GM12878 (cell line): ENCODE measurements around the gene DIP2C. TPM values are rescaled to one million over a fixed set of nuclear protein-coding genes. Genes with fewer than 3 reads are reported as not detected.

ENCODE experiments used
- ATAC-seq: fragments of 200-7000 bp; cut with Tn5 transposase; 3 replicates; pipeline ENCODE4 v1.9.1; 2020; ENCODE audit warnings: mild to moderate bottlenecking, moderate library complexity
- BruUV-seq: library from RNA; stranded (reverse); fragments of 400-500 nt; replicated peaks from 2 replicates; lab custom pipeline; 2021; lab: Mats Ljungman, UMichigan
- CTCF ChIA-PET: fragments of 300-600 bp; sonication (Branson Sonifier 250); formaldehyde crosslinking; extraction: SDS; loops from one replicate; lab custom pipeline; 2021; ENCODE audit warnings: inconsistent platforms; lab: Yijun Ruan, JAX
- POLR2A ChIA-PET: fragments of 350-600 bp; formaldehyde crosslinking; extraction: SDS; loops from one replicate; lab custom pipeline; 2021; ENCODE audit warnings: inconsistent platforms; lab: Charles Lee
- RAD21 ChIA-PET: fragments of 300-600 bp; sonication (Branson Sonifier 250); formaldehyde crosslinking; loops from one replicate; lab custom pipeline; 2023; ENCODE audit warnings: antibody characterized with exemption; ENCODE audit not compliant: unreplicated experiment; lab: Charles Lee
- SMC1A ChIA-PET: fragments of 300-600 bp; sonication (Branson Sonifier 250); formaldehyde crosslinking; loops from one replicate; lab custom pipeline; 2023; ENCODE audit not compliant: unreplicated experiment, uncharacterized antibody; lab: Charles Lee
- DNase-seq: peaks from one replicate; pipeline ENCODE4 v3.0.0-alpha.2; 2011; ENCODE audit warnings: low read depth, low spot score
- FAIRE-seq: peaks from 3 replicates; lab custom pipeline; 2011; peaks lifted over from hg19 to GRCh38; lab: Jason Lieb, UNC
- H2AFZ ChIP-seq: 2 replicates; pipeline ENCODE4 v1.6.0; 2011; ENCODE audit warnings: low read depth, low read length, control low read depth; ENCODE audit not compliant: control insufficient read depth
- H3K27ac ChIP-seq: 2 replicates; pipeline ENCODE4 v1.5.1; 2011; ENCODE audit warnings: control low read depth; ENCODE audit not compliant: control insufficient read depth, insufficient read depth
- H3K27me3 ChIP-seq, 2 experiments: replicated peaks in 1 of 2; 2 replicates each; pipeline versions ENCODE4 v1.6.0 to v1.6.1; 2011; ENCODE audit warnings: low read length in 1 of 2; ENCODE audit not compliant: control insufficient read depth in 2 of 2, insufficient read depth in 2 of 2
- H3K36me3 ChIP-seq, 2 experiments: 2 replicates each; pipeline ENCODE4 v1.5.1; 2011; ENCODE audit warnings: low read length in 1 of 2; ENCODE audit not compliant: control insufficient read depth in 2 of 2, insufficient read depth in 2 of 2
- H3K4me1 ChIP-seq: 2 replicates; pipeline ENCODE4 v1.6.1; 2011; ENCODE audit warnings: mild to moderate bottlenecking, low read length, moderate library complexity, mixed read lengths; ENCODE audit not compliant: control insufficient read depth, insufficient read depth
- H3K4me2 ChIP-seq: 2 replicates; pipeline ENCODE4 v1.6.0; 2011; ENCODE audit warnings: control low read depth; ENCODE audit not compliant: control insufficient read depth, insufficient read depth
- H3K4me3 ChIP-seq: fragments of 200-600 bp; sonication (generic); 2 replicates; pipeline ENCODE4 v1.5.1; 2016
- H3K79me2 ChIP-seq: 2 replicates; pipeline ENCODE4 v1.6.0; 2011; ENCODE audit warnings: low read length; ENCODE audit not compliant: control insufficient read depth, insufficient read depth
- H3K9ac ChIP-seq: 2 replicates; pipeline ENCODE4 v1.8.0; 2011; ENCODE audit warnings: low read length, control low read depth, mixed read lengths; ENCODE audit not compliant: control insufficient read depth, insufficient read depth
- H3K9me3 ChIP-seq: replicated peaks from 3 replicates; pipeline ENCODE4 v1.5.1; 2011; ENCODE audit warnings: mild to moderate bottlenecking, low read length; ENCODE audit not compliant: control insufficient read depth, insufficient read depth
- H4K20me1 ChIP-seq: 2 replicates; pipeline ENCODE4 v1.6.0; 2011; ENCODE audit not compliant: control insufficient read depth, insufficient read depth
- BHLHE40 ChIP-seq, 2 experiments: fragments of 450-650 bp in 1 of 2; IDR thresholded peaks; 2 replicates each; pipeline ENCODE4 v1.6.1; 2011 to 2017; ENCODE audit warnings: low read depth in 2 of 2, borderline replicate concordance in 1 of 2, improper control_type of control experiment in 1 of 2, low read length in 1 of 2, mild to moderate bottlenecking in 1 of 2
- CREM ChIP-seq: IDR thresholded peaks from 2 replicates; pipeline ENCODE4 v1.6.1; 2014; ENCODE audit warnings: antibody characterized with exemption, low read depth
- HDGF ChIP-seq: fragments of 450-650 bp; IDR thresholded peaks from 2 replicates; pipeline ENCODE4 v1.6.1; 2016; ENCODE audit warnings: antibody characterized with exemption
- MYC ChIP-seq: IDR thresholded peaks from 2 replicates; pipeline ENCODE4 v1.6.1; 2011; ENCODE audit warnings: mild to moderate bottlenecking, low read length, moderate library complexity, inconsistent platforms; ENCODE audit not compliant: insufficient read depth, insufficient replicate concordance, insufficient read length, severe bottlenecking
- NFYA ChIP-seq: IDR thresholded peaks from 2 replicates; pipeline ENCODE4 v1.6.1; 2011; ENCODE audit warnings: low read depth, mild to moderate bottlenecking, low read length, improper control_type of control experiment, borderline replicate concordance
- RAD21 ChIP-seq: IDR thresholded peaks from 2 replicates; pipeline ENCODE4 v1.6.1; 2011; ENCODE audit warnings: mild to moderate bottlenecking, low read depth, low read length, moderate library complexity; ENCODE audit not compliant: insufficient read depth
- SMAD5 ChIP-seq: IDR thresholded peaks from 2 replicates; pipeline ENCODE4 v1.6.1; 2016; ENCODE audit warnings: antibody characterized with exemption, low read depth
- SMARCA5 ChIP-seq: fragments of 450-650 bp; IDR thresholded peaks from 2 replicates; pipeline ENCODE4 v1.6.1; 2017; ENCODE audit warnings: mild to moderate bottlenecking
- WGBS: methylation state at CpG from one replicate; pipeline ENCODE4 v1.1.6; 2016; ENCODE audit warnings: low lambda C conversion rate; ENCODE audit not compliant: insufficient replicate concordance, insufficient coverage; ENCODE audit errors: missing lambda C conversion rate; 5-methylcytosine and 5-hydroxymethylcytosine counted together
- in situ Hi-C: fragments of 300-500 bp; cut with MboI; formaldehyde crosslinking; loops from 9 replicates; pipeline ENCODE4 v1.14.3; 2018; ENCODE audit warnings: mixed read lengths
- intact Hi-C: fragments of 100-400 bp; cut with micrococcal nuclease; formaldehyde crosslinking; loops from one replicate; pipeline ENCODE4 v1.14.2; 2022; ENCODE audit not compliant: unreplicated experiment
- polyA plus RNA-seq, 11 experiments: library from polyadenylated mRNA; depleted of rRNA in 4 of 11; unstranded in 6 of 11; stranded (reverse) in 5 of 11; fragments of >200 nt; fragmentation: Nextera tagmentation in 4 of 11; fragmentation: Illumina TruSeq in 1 of 11; extraction: Ambion mirVana in 4 of 11; extraction: Trizol in 1 of 11; gene quantifications; 1 replicate in 1 of 11; 2 replicates in 10 of 11; pipeline versions ENCODE4 v1.2.1 to v1.2.3, GENCODE V29; 2011 to 2016; ENCODE audit warnings: inconsistent platforms in 2 of 11, missing spikeins in 2 of 11, low read depth in 1 of 11
- total RNA-seq, 4 experiments: library from RNA; depleted of rRNA in 3 of 4; stranded (reverse); fragments of >200 nt in 3 of 4; fragmentation: Illumina TruSeq in 1 of 4; extraction: Trizol in 1 of 4; gene quantifications; 2 replicates each; pipeline versions ENCODE4 v1.2.1 to v1.2.3, GENCODE V29; 2013 to 2021
- TF ChIP-seq, protein P1 (sequence below): IDR thresholded peaks from 2 replicates; pipeline ENCODE4 v1.6.1; 2011; ENCODE audit warnings: mild to moderate bottlenecking, low read depth, low read length, moderate library complexity; ENCODE audit not compliant: insufficient replicate concordance

Gene DIP2C
- total and polyA plus RNA-seq, 10 of the 15 experiments (the other 5 are each of a cell fraction or from before 2014, with no cell fraction given) = 0.01 to 0.10 (median 0.06) TPM

- Histone ChIP-seq H3K27me3 (peaks cover 0 to 1% of the 10 kb centered on the region in 2 experiments; a peak in 1 of 4 replicates), H3K9ac (no peak overlapping the region), H2AFZ (no peak overlapping the region), H4K20me1 (no peaks in the 10 kb centered on the region), H3K4me3 (no peak overlapping the region), H3K4me1 (no peaks in the 10 kb centered on the region), H3K79me2 (no peaks in the 10 kb centered on the region), H3K9me3 (no peaks in the 10 kb centered on the region), H3K4me2 (no peak overlapping the region), H3K27ac (no peak overlapping the region), H3K36me3 (no peaks in the 10 kb centered on the region)
- 31% methylated on average over 12 of the region's 12 CpGs for WGBS
- SMC1A ChIA-PET = interaction anchor here (0.6 kb wide), 1 partner anchor 414 kb away, joined by 3 read pairs; no protein-coding TSS in a partner anchor
- RAD21 ChIA-PET = no interaction called here
- TF ChIP-seq BHLHE40 (IDR thresholded peaks at IDR 0.05; ENCODE audit: borderline replicate concordance in 1 of 2, low read depth in 2 of 2, low read length in 1 of 2) = no peak
- TF ChIP-seq MYC = no peak
- no peak for TF ChIP-seq HDGF
- no peak for TF ChIP-seq SMAD5
- TF ChIP-seq NFYA = no peak
- TF ChIP-seq, protein P1, sequence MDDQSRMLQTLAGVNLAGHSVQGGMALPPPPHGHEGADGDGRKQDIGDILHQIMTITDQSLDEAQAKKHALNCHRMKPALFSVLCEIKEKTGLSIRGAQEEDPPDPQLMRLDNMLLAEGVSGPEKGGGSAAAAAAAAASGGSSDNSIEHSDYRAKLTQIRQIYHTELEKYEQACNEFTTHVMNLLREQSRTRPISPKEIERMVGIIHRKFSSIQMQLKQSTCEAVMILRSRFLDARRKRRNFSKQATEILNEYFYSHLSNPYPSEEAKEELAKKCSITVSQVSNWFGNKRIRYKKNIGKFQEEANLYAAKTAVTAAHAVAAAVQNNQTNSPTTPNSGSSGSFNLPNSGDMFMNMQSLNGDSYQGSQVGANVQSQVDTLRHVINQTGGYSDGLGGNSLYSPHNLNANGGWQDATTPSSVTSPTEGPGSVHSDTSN = no peak
- no peak for TF ChIP-seq RAD21
- TF ChIP-seq CREM = no peak
- TF ChIP-seq SMARCA5 = no peak
- intact Hi-C loops = no loop called here
- ATAC-seq = no peak
- no peak for FAIRE-seq
- in situ Hi-C loops = no loop called here
- POLR2A ChIA-PET = no interaction called here
- DNase-seq = no peak
- CTCF ChIA-PET = no interaction called here
- BruUV-seq = no TSS peak
Observed at GRCh38 chr10:692682-693351, 3.3 kb upstream of the DIP2C start.
